HepG2 (cell line): ENCODE measurements around the gene CBLB. TPM values are rescaled to one million over a fixed set of nuclear protein-coding genes. Genes with fewer than 3 reads are reported as not detected.

Experiments used
- ATAC-seq: fragments of 200-7000 bp; cut with Tn5 transposase; 3 replicates; pipeline ENCODE4 v1.9.1; 2020; ENCODE audit warnings: mild to moderate bottlenecking, moderate library complexity
- BruUV-seq: library from RNA; stranded (reverse); fragments of 400-500 nt; replicated peaks from 2 replicates; lab custom pipeline; 2021; lab: Mats Ljungman, UMichigan
- CTCF ChIA-PET: fragments of 300-600 bp; formaldehyde crosslinking; extraction: SDS; loops from one replicate; lab custom pipeline; 2021; ENCODE audit warnings: low total read pairs, inconsistent platforms, low intra/inter-chr PET ratio; lab: Yijun Ruan, JAX
- POLR2A ChIA-PET: fragments of 350-600 bp; sonication (Branson Sonifier 250); formaldehyde crosslinking; loops from one replicate; lab custom pipeline; 2020; ENCODE audit warnings: antibody characterized with exemption, inconsistent platforms; lab: Yijun Ruan, JAX
- DNase-seq: peaks from one replicate; pipeline ENCODE4 v3.0.0-alpha.2; 2015; ENCODE audit warnings: low spot score
- FAIRE-seq: peaks from 3 replicates; lab custom pipeline; 2011; peaks lifted over from hg19 to GRCh38; lab: Jason Lieb, UNC
- H2AFZ ChIP-seq: one replicate; pipeline ENCODE4 v1.6.1; 2011; ENCODE audit warnings: low read length, inconsistent platforms
- H3K27ac ChIP-seq: fragments of 300-600 bp; 3 replicates; pipeline ENCODE4 v1.8.0; 2011; ENCODE audit warnings: mixed run types, mild to moderate bottlenecking, mixed read lengths, low read length, inconsistent platforms; ENCODE audit not compliant: insufficient read depth; ENCODE audit errors: extremely low read length
- H3K27me3 ChIP-seq, 2 experiments: fragments of 200-600 bp in 1 of 2; 2 replicates in 1 of 2; 3 replicates in 1 of 2; pipeline versions ENCODE4 v1.6.0 to v1.8.0; 2011; ENCODE audit warnings: low read length in 2 of 2, mild to moderate bottlenecking in 2 of 2, moderate library complexity in 2 of 2, inconsistent platforms in 1 of 2; ENCODE audit not compliant: insufficient read depth in 2 of 2, control insufficient read depth in 1 of 2
- H3K36me3 ChIP-seq, 2 experiments: fragments of 200-600 bp in 1 of 2; replicated peaks in 1 of 2; 2 replicates in 1 of 2; 3 replicates in 1 of 2; pipeline versions ENCODE4 v1.5.1 to v1.8.0; 2011; ENCODE audit warnings: low read length in 2 of 2, inconsistent platforms in 1 of 2; ENCODE audit not compliant: insufficient read depth in 2 of 2, control insufficient read depth in 1 of 2
- H3K4me1 ChIP-seq: 2 replicates; pipeline ENCODE4 v1.5.1; 2012; ENCODE audit warnings: low read length, inconsistent platforms; ENCODE audit not compliant: insufficient read depth
- H3K4me2 ChIP-seq: 2 replicates; pipeline ENCODE4 v1.6.0; 2011; ENCODE audit warnings: low read depth, low read length, inconsistent platforms
- H3K4me3 ChIP-seq, 3 experiments: fragments of 200-600 bp in 1 of 3; sonication (generic), shearing (Covaris generic) in 1 of 3; replicated peaks in 1 of 3; 2 replicates each; pipeline ENCODE4 v1.5.1; 2011 to 2016; ENCODE audit warnings: low read length in 3 of 3, inconsistent platforms in 2 of 3, low read depth in 2 of 3, mild to moderate bottlenecking in 2 of 3, control low read depth in 1 of 3, mixed read lengths in 1 of 3; ENCODE audit not compliant: insufficient read depth in 1 of 3
- H3K79me2 ChIP-seq: one replicate; pipeline ENCODE4 v1.6.1; 2011; ENCODE audit warnings: low read length, inconsistent platforms; ENCODE audit not compliant: insufficient read depth
- H3K9ac ChIP-seq: 2 replicates; pipeline ENCODE4 v1.6.0; 2011; ENCODE audit warnings: mild to moderate bottlenecking, low read depth, low read length, inconsistent platforms; ENCODE audit not compliant: insufficient read depth
- H3K9me3 ChIP-seq: 2 replicates; pipeline ENCODE4 v1.5.1; 2012; ENCODE audit warnings: mild to moderate bottlenecking, low read length
- H4K20me1 ChIP-seq: 2 replicates; pipeline ENCODE4 v1.6.0; 2011; ENCODE audit warnings: inconsistent platforms, mild to moderate bottlenecking, low read length, moderate library complexity; ENCODE audit not compliant: insufficient read depth
- ATF6 ChIP-seq: sonication (generic); formaldehyde crosslinking; conservative IDR thresholded peaks from 2 replicates; pipeline ENCODE4 v1.4.0; 2020; ENCODE audit warnings: missing genetic modification reagents
- BCLAF1 ChIP-seq: fragments of 450-650 bp; IDR thresholded peaks from 2 replicates; pipeline ENCODE4 v1.6.1; 2017; ENCODE audit warnings: mild to moderate bottlenecking
- HNRNPH1 ChIP-seq: fragments of 200-400 bp; formaldehyde crosslinking; optimal IDR thresholded peaks from 2 replicates; pipeline ENCODE3; 2017; ENCODE audit warnings: mild to moderate bottlenecking, low read depth, low read length
- PPARG ChIP-seq: conservative IDR thresholded peaks from 2 replicates; pipeline ENCODE4 v1.6.1; 2016; ENCODE audit warnings: missing biosample characterization, missing genetic modification reagents
- ZBTB7A ChIP-seq: sonication (generic); formaldehyde crosslinking; IDR thresholded peaks from 2 replicates; pipeline ENCODE4 v1.8.0; 2022; ENCODE audit warnings: mild to moderate bottlenecking, missing genetic modification reagents
- ZNF550 ChIP-seq: sonication (generic); formaldehyde crosslinking; IDR thresholded peaks from 2 replicates; pipeline ENCODE4 v1.4.0; 2020; ENCODE audit warnings: mild to moderate bottlenecking, missing genetic modification reagents, borderline replicate concordance
- ZNF569 ChIP-seq: sonication (generic); formaldehyde crosslinking; IDR thresholded peaks from 2 replicates; pipeline ENCODE4 v1.5.0; 2020; ENCODE audit warnings: mild to moderate bottlenecking, missing genetic modification reagents, moderate library complexity, borderline replicate concordance
- WGBS: methylation state at CpG from one replicate; pipeline ENCODE4 v1.1.6; 2017; ENCODE audit warnings: low lambda C conversion rate; 5-methylcytosine and 5-hydroxymethylcytosine counted together
- in situ Hi-C: cut with HindIII; loops from 2 replicates; pipeline ENCODE4 v1.10.0; 2017; ENCODE audit warnings: low pct_unique_long_range_greater_than_20kb; ENCODE audit not compliant: extremely low pct_ligation_motif_present
- intact Hi-C: fragments of 100-400 bp; cut with micrococcal nuclease; formaldehyde crosslinking; loops from one replicate; pipeline ENCODE4 v1.10.0; 2022; ENCODE audit not compliant: unreplicated experiment
- polyA plus RNA-seq, 8 experiments: library from polyadenylated mRNA; depleted of rRNA in 3 of 8; stranded (reverse) in 7 of 8; unstranded in 1 of 8; fragments of >200 nt; fragmentation: Illumina TruSeq in 4 of 8; extraction: Trizol in 4 of 8; gene quantifications; 2 replicates each; pipeline versions ENCODE4 v1.2.1 to v1.2.3, GENCODE V29; 2011 to 2016; ENCODE audit warnings: low read depth in 4 of 8, missing spikeins in 1 of 8, mixed read lengths in 1 of 8; ENCODE audit not compliant: insufficient read depth in 1 of 8
- total RNA-seq, 5 experiments: library from RNA; depleted of rRNA; stranded (reverse); fragments of >200 nt; fragmentation: Illumina TruSeq; extraction: Trizol; gene quantifications; 2 replicates each; pipeline ENCODE4 v1.2.3, GENCODE V29; 2016; ENCODE audit warnings: low read depth in 1 of 5

The CBLB gene
- total and polyA plus RNA-seq, 2 of the 13 experiments (the other 11 are each of a cell fraction or from before 2014, with no cell fraction given): 9.8 to 16.4 TPM

GRCh38 chr3:105700575-105700974 is 168.2 kb downstream of the CBLB start:
- Histone ChIP-seq H3K9me3 (no peaks in the 10 kb centered on the region), H4K20me1 (no peaks in the 10 kb centered on the region), H2AFZ (no peak overlapping the region), H3K27ac (no peak overlapping the region), H3K4me3 (no peak overlapping the region), H3K79me2 (no peaks in the 10 kb centered on the region), H3K9ac (no peak overlapping the region), H3K36me3 (peaks cover 0 to 3% of the 10 kb centered on the region in 2 experiments; a peak in 3 of 5 replicates), H3K4me1 (no peaks in the 10 kb centered on the region), H3K27me3 (no peaks in the 10 kb centered on the region), H3K4me2 (no peak overlapping the region)
- no peak for ATAC-seq
- FAIRE-seq: no peak
- no TSS peak for BruUV-seq
- WGBS: 100% methylated on average over 1 of the region's 1 CpG
- in situ Hi-C loops: no loop called here
- POLR2A ChIA-PET: no interaction called here
- CTCF ChIA-PET: no interaction called here
- intact Hi-C loops: no loop called here
- TF ChIP-seq ZNF569 (CRISPR knock-in tag): no peak
- no peak for TF ChIP-seq PPARG (CRISPR knock-in tag)
- DNase-seq: no peak

GRCh38 chr3:105691633-105692032 is 177.2 kb downstream of the CBLB start:
- POLR2A ChIA-PET: no interaction called here
- no peak overlapping the region for H3K4me3 ChIP-seq
- no peak overlapping the region for H2AFZ ChIP-seq
- DNase-seq (no peak), FAIRE-seq (no peak), ATAC-seq (no peak)
- peaks cover 10% of the 10 kb centered on the region for H3K4me1 ChIP-seq
- TF ChIP-seq BCLAF1 (no peak), ZNF550 (CRISPR knock-in tag) (no peak), ZBTB7A (no peak), ATF6 (CRISPR knock-in tag) (no peak), HNRNPH1 (no peak)
- WGBS: 91% methylated on average over 3 of the region's 3 CpGs
- H3K79me2 ChIP-seq: no peaks in the 10 kb centered on the region
- H3K9me3 ChIP-seq: no peaks in the 10 kb centered on the region
- intact Hi-C loops (no loop called here), in situ Hi-C loops (no loop called here)
- H3K36me3 ChIP-seq: no peaks in the 10 kb centered on the region
- no peaks in the 10 kb centered on the region for H4K20me1 ChIP-seq
- no peak overlapping the region for H3K4me2 ChIP-seq
- H3K27ac ChIP-seq: no peak overlapping the region
- H3K9ac ChIP-seq: no peak overlapping the region
- CTCF ChIA-PET: no interaction called here
- H3K27me3 ChIP-seq: no peaks in the 10 kb centered on the region
- no TSS peak for BruUV-seq
